ENCODE data around the gene UBE2O. TPM values are rescaled to one million over a fixed set of nuclear protein-coding genes. Genes with fewer than 3 reads are reported as not detected.

Gene UBE2O
- total RNA-seq, 3 donors from 2014 or later (not counting 1 experiment from before 2014, with no cell fraction given) = 34.9 to 40.2 (median 37.7) TPM

DNA sequence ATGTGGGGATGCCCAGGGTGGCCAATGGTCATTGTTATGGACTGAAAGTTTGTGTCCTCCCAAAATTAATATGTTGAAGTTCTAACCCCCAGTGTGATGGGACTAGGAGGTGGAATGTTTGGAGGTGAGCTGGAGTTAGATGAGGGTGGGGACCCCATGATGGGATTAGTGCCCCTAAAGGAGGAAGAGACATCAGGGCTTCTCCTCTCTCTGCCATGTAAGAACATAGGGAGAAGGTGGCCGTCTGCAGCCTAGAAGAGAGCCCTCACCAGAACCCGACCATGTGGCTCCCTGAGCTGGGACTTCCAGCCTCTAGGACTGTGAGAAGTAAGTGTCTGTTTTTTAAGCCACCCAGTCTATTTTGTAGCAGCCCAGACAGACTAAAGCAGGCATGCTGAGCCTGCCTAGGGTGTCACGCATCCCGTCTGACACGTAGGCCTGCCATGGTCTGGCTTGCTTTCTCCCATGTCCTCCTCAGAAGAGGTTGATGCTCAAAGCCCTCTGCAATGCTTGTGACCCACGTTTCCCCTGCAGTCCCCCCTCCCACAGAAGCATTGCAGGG is 95.3 kb downstream of the UBE2O start:
- H3K4me1 ChIP-seq (ENCODE audit: control insufficient read depth, insufficient read depth, low read length) = peaks cover 13% of the 10 kb centered on the region
- WGBS (ENCODE audit: insufficient coverage) = 92% methylated on average over 5 of the region's 6 CpGs
- H3K27ac ChIP-seq (ENCODE audit: low read length) = no peak overlapping the region
- TF ChIP-seq, protein P1, sequence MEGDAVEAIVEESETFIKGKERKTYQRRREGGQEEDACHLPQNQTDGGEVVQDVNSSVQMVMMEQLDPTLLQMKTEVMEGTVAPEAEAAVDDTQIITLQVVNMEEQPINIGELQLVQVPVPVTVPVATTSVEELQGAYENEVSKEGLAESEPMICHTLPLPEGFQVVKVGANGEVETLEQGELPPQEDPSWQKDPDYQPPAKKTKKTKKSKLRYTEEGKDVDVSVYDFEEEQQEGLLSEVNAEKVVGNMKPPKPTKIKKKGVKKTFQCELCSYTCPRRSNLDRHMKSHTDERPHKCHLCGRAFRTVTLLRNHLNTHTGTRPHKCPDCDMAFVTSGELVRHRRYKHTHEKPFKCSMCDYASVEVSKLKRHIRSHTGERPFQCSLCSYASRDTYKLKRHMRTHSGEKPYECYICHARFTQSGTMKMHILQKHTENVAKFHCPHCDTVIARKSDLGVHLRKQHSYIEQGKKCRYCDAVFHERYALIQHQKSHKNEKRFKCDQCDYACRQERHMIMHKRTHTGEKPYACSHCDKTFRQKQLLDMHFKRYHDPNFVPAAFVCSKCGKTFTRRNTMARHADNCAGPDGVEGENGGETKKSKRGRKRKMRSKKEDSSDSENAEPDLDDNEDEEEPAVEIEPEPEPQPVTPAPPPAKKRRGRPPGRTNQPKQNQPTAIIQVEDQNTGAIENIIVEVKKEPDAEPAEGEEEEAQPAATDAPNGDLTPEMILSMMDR (IDR thresholded peaks at IDR 0.05) = no peak
- no peaks in the 10 kb centered on the region for H3K36me3 ChIP-seq (ENCODE audit: control insufficient read depth, insufficient read depth, low read length)
- Mint-ChIP-seq H3K27me3 (ENCODE audit: low read depth in 2 of 2) (peaks cover 4 to 10% of the 10 kb centered on the region in 2 donors), H3K36me3 (no peaks in the 10 kb centered on the region), H3K4me3 (no peak overlapping the region), H3K27ac (no peak overlapping the region), H3K9me3 (no peaks in the 10 kb centered on the region), H3K4me1 (peaks cover 16% of the 10 kb centered on the region in 2 donors)
- intact Hi-C loops (cut with micrococcal nuclease) = no loop called here
- H3K9me3 ChIP-seq (ENCODE audit: control insufficient read depth, insufficient read depth, low read length) = no peaks in the 10 kb centered on the region
- H3K27me3 ChIP-seq (ENCODE audit: control insufficient read depth, insufficient read depth, low read length) = no peaks in the 10 kb centered on the region
- ATAC-seq = no peak
- no peak for DNase-seq
- no peak overlapping the region for H3K4me3 ChIP-seq (ENCODE audit: low read length)

DNA sequence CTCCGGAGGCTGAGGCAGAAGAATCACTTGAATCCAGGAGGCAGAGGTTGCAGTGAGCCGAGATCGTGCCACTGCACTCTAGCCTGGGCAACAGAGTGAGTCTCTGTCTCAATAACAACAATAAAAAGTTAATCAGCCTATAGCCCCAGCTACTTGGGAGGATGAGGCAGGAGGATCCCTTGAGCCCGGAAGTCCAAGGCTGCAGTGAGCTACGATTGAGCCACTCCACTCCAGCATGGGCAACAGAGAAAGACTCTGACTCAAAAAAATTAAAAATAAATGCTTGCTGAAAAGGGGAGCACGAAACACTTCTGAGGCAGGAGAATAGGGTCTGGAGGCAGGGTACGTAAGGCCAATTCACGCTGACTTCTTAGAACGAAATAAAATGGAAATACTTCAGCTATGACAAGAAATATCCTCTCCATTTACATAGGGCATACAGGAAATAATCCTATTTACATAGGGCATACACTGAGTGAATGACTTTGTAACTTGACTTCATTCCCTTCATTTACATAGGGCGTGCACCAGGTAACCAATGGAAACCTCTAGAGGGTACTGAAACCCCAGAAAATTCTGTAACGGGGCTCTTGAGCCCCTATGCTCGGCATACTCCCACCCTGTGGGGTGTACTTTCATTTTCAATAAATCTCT is 96.0 kb downstream of the UBE2O start:
- no peak overlapping the region for H3K27ac Mint-ChIP-seq
- no peak overlapping the region for H3K4me3 Mint-ChIP-seq
- Histone ChIP-seq H3K27me3 (ENCODE audit: control insufficient read depth, insufficient read depth, low read length) (no peaks in the 10 kb centered on the region), H3K4me3 (ENCODE audit: low read length) (no peak overlapping the region), H3K9me3 (ENCODE audit: control insufficient read depth, insufficient read depth, low read length) (no peaks in the 10 kb centered on the region), H3K36me3 (ENCODE audit: control insufficient read depth, insufficient read depth, low read length) (no peaks in the 10 kb centered on the region), H3K4me1 (ENCODE audit: control insufficient read depth, insufficient read depth, low read length) (peaks cover 15% of the 10 kb centered on the region), H3K27ac (ENCODE audit: low read length) (no peak overlapping the region)
- WGBS (ENCODE audit: insufficient coverage) = 84% methylated on average over 12 of the region's 12 CpGs
- intact Hi-C loops (cut with micrococcal nuclease) = no loop called here
- ATAC-seq (no peak), DNase-seq (no peak)
- H3K27me3 Mint-ChIP-seq (ENCODE audit: low read depth in 2 of 2) = peaks cover 4 to 7% of the 10 kb centered on the region in 2 donors
- peaks cover 20 to 23% of the 10 kb centered on the region in 2 donors for H3K4me1 Mint-ChIP-seq
- no peaks in the 10 kb centered on the region for H3K9me3 Mint-ChIP-seq
- TF ChIP-seq, protein P1 (IDR thresholded peaks at IDR 0.05) = no peak
- H3K36me3 Mint-ChIP-seq = no peaks in the 10 kb centered on the region

DNA sequence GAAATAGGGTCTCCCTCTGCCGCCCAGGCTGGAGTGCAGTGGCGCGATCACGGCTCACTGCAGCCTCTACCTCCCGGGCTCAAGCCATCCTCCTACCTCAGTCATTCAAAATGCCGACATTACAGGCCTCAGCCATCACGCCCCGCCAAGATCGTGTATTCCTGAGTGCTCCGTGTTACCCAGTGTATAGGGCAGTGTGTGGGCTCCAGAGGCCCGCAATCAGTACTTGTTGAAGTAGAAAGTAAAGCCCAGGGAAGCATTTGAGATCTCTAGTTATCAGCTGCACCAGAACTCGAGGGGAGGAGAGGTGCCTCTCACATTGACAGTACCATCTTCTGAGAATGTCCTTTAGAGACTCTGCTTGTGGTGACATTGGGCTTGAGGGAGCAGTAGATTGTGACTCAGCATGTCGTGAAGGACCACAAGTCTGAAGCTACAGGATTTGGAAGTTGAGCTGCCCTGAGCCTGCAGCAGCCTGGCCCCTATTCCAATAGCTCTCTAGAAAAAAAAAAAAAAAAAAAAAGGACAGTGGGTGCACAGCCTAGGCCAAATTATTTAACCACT is 98.1 kb downstream of the UBE2O start:
- no peaks in the 10 kb centered on the region for H3K9me3 ChIP-seq (ENCODE audit: control insufficient read depth, insufficient read depth, low read length)
- no peaks in the 10 kb centered on the region for H3K36me3 ChIP-seq (ENCODE audit: control insufficient read depth, insufficient read depth, low read length)
- Mint-ChIP-seq H3K27ac (peak overlapping the region; percentile 94 to 97), H3K4me1 (peaks cover 24 to 27% of the 10 kb centered on the region in 2 donors), H3K9me3 (no peaks in the 10 kb centered on the region), H3K4me3 (peak overlapping the region; percentile 98), H3K27me3 (ENCODE audit: low read depth in 2 of 2) (no peaks in the 10 kb centered on the region), H3K36me3 (no peaks in the 10 kb centered on the region)
- DNase-seq = no peak
- TF ChIP-seq, protein P1 (IDR thresholded peaks at IDR 0.05) = no peak
- intact Hi-C loops (cut with micrococcal nuclease) = loop anchor here (1.0 to 5.0 kb wide), 3 partner anchors 30 to 316 kb away; partner anchors contain the start of gene UBE2O
- H3K4me1 ChIP-seq (ENCODE audit: control insufficient read depth, insufficient read depth, low read length) = peaks cover 15% of the 10 kb centered on the region
- WGBS (ENCODE audit: insufficient coverage) = 63% methylated on average over 10 of the region's 13 CpGs
- H3K27me3 ChIP-seq (ENCODE audit: control insufficient read depth, insufficient read depth, low read length) = no peaks in the 10 kb centered on the region
- ATAC-seq = no peak
- H3K27ac ChIP-seq (ENCODE audit: low read length) = no peak overlapping the region
- no peak overlapping the region for H3K4me3 ChIP-seq (ENCODE audit: low read length)

All from natural killer cell (primary cell).